Activated T-helper 17 cell treated with anti-CD3 and anti-CD28 coated beads, Interleukin-2, amount 50 U/mL, for 72 hours (primary cell): ENCODE data around the gene MS4A3. TPM values are rescaled to one million over a fixed set of nuclear protein-coding genes. Genes with fewer than 3 reads are reported as not detected.

Experiments
- ATAC-seq: fragments of 150-1000 bp; cut with Tn5 transposase; replicated peaks from 2 replicates; pipeline ENCODE4 v1.10.0; 2021; ENCODE audit warnings: mild to moderate bottlenecking, moderate library complexity
- H3K27ac Mint-ChIP-seq: one replicate; pipeline ENCODE4 v1.8.0; 2022; ENCODE audit warnings: mixed read lengths
- H3K27me3 Mint-ChIP-seq: one replicate; pipeline ENCODE4 v1.8.0; 2022; ENCODE audit warnings: mixed read lengths
- H3K36me3 Mint-ChIP-seq: one replicate; pipeline ENCODE4 v1.8.0; 2022; ENCODE audit warnings: low read depth, mild to moderate bottlenecking, mixed read lengths
- H3K4me1 Mint-ChIP-seq: one replicate; pipeline ENCODE4 v1.8.0; 2022; ENCODE audit warnings: mixed read lengths
- H3K4me3 Mint-ChIP-seq: one replicate; pipeline ENCODE4 v1.8.0; 2022; ENCODE audit warnings: mild to moderate bottlenecking, mixed read lengths
- H3K9me3 Mint-ChIP-seq: one replicate; pipeline ENCODE4 v1.8.0; 2022; ENCODE audit warnings: mixed read lengths
- total RNA-seq, 2 donors: library from RNA; stranded (reverse); gene quantifications; one replicate each; pipeline ENCODE4 v1.2.3, GENCODE V29; 2022

The MS4A3 gene
- total RNA-seq, 2 donors from 2014 or later: not detected

DNA sequence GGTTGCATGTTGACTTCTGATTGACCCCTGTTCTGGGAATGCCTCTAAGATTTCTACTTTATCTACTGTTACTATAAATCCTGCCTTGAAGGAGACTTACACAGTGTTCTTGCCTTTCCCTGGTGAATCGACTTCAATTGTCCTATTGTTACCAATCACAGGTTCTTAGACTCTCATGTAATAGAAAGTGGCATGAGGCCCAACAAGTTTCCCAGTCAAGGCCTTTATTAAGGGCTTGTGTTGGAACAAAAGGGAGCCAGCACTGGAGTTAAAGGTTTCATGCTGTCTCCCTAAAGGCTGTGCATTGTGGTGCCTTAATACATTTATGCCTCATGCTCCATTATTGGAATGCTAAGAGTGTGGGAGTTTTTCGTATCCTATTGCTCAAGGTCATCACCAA is 55.3 kb downstream of the MS4A3 start:
- H3K4me1 Mint-ChIP-seq: no peaks in the 10 kb centered on the region
- peaks cover 18% of the 10 kb centered on the region for H3K27me3 Mint-ChIP-seq
- no peaks in the 10 kb centered on the region for H3K9me3 Mint-ChIP-seq
- H3K36me3 Mint-ChIP-seq: no peaks in the 10 kb centered on the region
- H3K4me3 Mint-ChIP-seq: no peak overlapping the region
- ATAC-seq: no peak
- H3K27ac Mint-ChIP-seq: no peak overlapping the region

DNA sequence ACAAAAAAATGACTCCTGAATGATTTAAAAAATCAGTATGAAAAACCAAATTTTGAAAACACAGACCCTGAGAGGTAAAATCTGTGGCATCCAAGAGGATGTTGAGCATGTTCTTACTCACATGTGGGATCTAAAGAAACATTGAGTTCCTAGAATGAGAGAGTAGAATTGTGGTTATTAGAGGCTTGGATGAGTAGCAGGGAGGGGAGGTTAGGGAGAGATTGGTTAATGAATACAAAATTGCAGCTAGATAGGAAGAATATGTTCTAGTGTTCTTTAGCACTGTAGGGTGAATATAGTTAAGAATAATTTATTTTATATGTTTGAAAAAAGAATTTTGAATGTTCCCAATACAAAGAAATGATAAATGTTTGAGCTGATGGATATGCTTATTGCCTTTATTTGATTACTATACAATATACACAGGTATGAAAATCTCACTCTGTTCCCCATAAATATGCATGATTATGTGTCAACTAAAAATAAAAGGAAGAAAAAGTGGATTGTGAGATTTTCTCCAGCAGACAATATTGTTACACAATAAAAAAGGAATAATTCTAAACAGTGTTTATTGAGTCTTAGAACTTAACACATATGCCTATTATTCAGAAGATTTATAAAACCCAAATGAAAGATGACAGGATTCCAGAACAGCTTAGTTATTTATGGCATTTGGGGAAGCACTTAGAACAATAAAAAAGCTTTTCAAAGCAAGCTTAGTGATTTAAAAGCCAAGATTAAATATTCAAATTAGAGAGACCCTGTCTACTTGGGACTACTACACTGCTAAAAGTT is 60.7 kb downstream of the MS4A3 start:
- Mint-ChIP-seq H3K27me3 (peaks cover 14% of the 10 kb centered on the region), H3K27ac (no peak overlapping the region), H3K4me1 (no peaks in the 10 kb centered on the region), H3K36me3 (no peaks in the 10 kb centered on the region), H3K9me3 (no peaks in the 10 kb centered on the region), H3K4me3 (no peak overlapping the region)
- no peak for ATAC-seq

DNA sequence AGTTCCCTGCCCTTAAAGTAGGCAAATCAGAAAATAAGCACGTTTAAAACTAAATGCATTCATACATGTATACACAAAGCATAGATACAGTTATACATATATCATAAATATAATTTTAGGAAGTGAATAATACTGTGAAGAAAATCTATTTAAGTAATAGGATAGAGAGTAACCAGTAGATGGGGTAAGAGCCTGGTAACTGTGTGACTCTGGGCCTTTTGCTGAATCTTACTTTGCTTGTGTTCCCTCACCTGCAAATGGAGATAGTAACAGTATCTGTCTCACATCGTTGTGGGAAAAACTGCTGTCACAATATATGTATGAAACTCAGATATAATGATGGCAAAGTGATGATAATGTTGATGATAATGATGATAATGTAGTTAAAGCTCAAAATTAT is 61.9 kb downstream of the MS4A3 start:
- no peak overlapping the region for H3K4me3 Mint-ChIP-seq
- ATAC-seq: no peak
- H3K9me3 Mint-ChIP-seq: no peaks in the 10 kb centered on the region
- H3K27me3 Mint-ChIP-seq: peaks cover 19% of the 10 kb centered on the region
- H3K36me3 Mint-ChIP-seq: no peaks in the 10 kb centered on the region
- no peaks in the 10 kb centered on the region for H3K4me1 Mint-ChIP-seq
- H3K27ac Mint-ChIP-seq: no peak overlapping the region

DNA sequence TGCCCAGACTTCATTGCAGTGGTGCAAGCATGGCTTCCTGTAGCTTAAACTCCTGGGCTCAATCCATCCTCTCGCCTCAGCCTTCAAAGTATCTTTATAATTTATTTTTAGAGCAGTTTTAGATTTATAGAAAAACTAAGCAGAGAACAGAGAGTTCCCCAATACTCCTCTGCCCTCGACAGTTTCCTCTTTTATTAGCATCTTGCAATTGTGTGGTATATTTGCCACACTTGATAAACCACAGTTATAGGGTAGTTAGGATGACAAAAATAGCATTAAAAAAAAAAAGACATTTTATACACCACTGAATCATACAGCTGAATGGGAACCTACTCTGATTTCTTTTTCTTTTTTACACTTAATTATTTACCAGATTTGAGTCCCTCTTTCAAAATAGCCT is 63.2 kb downstream of the MS4A3 start:
- no peak overlapping the region for H3K27ac Mint-ChIP-seq
- no peak overlapping the region for H3K4me3 Mint-ChIP-seq
- ATAC-seq: no peak
- no peaks in the 10 kb centered on the region for H3K4me1 Mint-ChIP-seq
- H3K9me3 Mint-ChIP-seq: no peaks in the 10 kb centered on the region
- peaks cover 27% of the 10 kb centered on the region for H3K27me3 Mint-ChIP-seq
- no peaks in the 10 kb centered on the region for H3K36me3 Mint-ChIP-seq

Other genes with a start within 250 kb of the MS4A3 start
- gene MRPL16, start 245.9 kb upstream of the MS4A3 start, total RNA-seq: 10 to 100 TPM; 51.2 to 92.8 TPM
- gene CBLIF, start 211.2 kb upstream of the MS4A3 start, total RNA-seq: not detected
- not detected for gene TCN1, start 190.2 kb upstream of the MS4A3 start, total RNA-seq
- not detected for gene OOSP3, start 177.9 kb upstream of the MS4A3 start, total RNA-seq
- not detected for gene OOSP1, start 118.2 kb upstream of the MS4A3 start, total RNA-seq
- gene OOSP4A, start 92.6 kb upstream of the MS4A3 start, total RNA-seq: not detected
- gene OOSP4B, start 39.5 kb upstream of the MS4A3 start, total RNA-seq: not detected
- not detected for gene OOSP2, start 16.3 kb upstream of the MS4A3 start, total RNA-seq
- gene MS4A2, start 32.0 kb downstream of the MS4A3 start, total RNA-seq: not detected
- gene MS4A6A, start 126.4 kb downstream of the MS4A3 start, total RNA-seq: not detected
- gene MS4A4E, start 186.5 kb downstream of the MS4A3 start, total RNA-seq: not detected
- gene MS4A4A, start 224.0 kb downstream of the MS4A3 start, total RNA-seq: not detected